Stimulated activated naive CD8-positive, alpha-beta T cell treated with anti-CD3 and anti-CD28 coated beads, Interleukin-15, Interleukin-2, amounts not matched to agents 100 U/mL and 50 U/mL, for 24 hours (primary cell): ENCODE results near the gene HSFX3.
A peak's percentile ranks its signal among the peaks of the same experiment; 100 is the strongest.
"Not testable (repeated sequence)": the region's sequence is repeated elsewhere in the genome, so short reads cannot be mapped to it uniquely, and the experiment has no call there.

Experiments
- ATAC-seq: fragments of 150-1000 bp; cut with Tn5 transposase; one replicate; pipeline ENCODE4 v1.10.0; 2021
- DNase-seq: peaks from one replicate; pipeline ENCODE4 v3.0.0; 2021

Gene HSFX3, protein sequence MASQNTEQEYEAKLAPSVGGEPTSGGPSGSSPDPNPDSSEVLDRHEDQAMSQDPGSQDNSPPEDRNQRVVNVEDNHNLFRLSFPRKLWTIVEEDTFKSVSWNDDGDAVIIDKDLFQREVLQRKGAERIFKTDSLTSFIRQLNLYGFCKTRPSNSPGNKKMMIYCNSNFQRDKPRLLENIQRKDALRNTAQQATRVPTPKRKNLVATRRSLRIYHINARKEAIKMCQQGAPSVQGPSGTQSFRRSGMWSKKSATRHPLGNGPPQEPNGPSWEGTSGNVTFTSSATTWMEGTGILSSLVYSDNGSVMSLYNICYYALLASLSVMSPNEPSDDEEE

DNA sequence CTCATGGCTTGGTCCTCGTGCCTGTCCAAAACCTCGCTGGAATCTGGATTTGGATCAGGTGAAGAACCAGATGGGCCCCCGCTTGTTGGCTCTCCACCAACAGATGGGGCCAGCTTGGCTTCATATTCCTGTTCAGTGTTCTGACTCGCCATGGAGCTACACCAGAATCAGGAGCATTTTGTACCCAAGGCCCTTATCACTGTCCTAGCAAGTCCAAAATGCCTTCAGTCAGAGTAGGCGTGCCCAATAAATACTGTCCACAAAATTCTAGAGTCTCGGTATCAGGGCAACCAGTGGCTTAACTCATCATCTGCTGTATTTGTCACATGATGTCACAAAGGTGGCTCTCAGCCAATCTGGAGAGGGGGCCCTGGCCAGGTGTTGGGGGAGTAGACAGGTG lies at the start of gene HSFX3:
HSFX3 (minus strand) TSS at position 224 of the 400 bp plus-strand sequence; CDS start at position 152, 72 bp downstream.
- ATAC-seq, DNase-seq: not testable (repeated sequence)

DNA sequence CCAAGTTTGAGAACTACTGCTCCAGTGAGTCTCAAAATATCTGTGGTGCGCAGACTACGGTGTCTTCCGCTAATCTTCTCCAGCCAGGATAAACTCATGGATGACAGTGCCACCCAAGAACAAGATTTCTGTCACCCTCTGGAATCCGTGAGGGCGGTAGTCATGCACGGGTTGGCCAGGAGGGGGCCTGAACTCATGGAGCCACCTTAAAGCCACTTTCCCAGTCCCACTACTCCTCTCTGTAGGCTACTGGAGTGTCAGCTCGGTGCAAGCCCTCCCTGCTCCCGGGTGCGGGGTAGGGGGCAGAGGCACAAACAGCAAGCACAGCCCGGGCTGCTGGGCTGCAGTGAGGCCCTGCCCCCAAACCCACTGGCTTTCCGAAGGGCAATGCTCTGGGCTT lies 48.9 kb upstream of the HSFX3 start:
- DNase-seq = peak; percentile 4
- ATAC-seq = not testable (repeated sequence)

DNA sequence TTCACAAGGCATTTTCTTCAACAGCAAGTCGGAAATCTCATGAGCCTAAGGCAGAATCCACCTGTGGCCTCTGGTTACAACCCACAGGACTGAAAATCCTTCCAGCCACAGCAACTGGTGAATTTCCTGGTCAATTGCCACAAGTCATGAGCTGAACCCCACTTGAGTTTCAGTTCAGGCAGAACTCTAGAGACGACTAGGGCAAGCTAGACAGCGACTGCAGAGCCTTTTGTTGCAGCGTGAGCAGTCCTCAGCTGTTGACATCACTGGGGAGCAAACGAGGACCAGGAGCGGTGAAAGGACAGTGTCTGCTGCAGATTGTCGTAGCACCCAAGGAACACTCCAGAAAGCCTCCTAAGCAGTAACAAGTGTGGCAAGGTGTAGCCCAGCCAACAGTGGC lies 46.2 kb upstream of the HSFX3 start:
- ATAC-seq, DNase-seq: not testable (repeated sequence)

DNA sequence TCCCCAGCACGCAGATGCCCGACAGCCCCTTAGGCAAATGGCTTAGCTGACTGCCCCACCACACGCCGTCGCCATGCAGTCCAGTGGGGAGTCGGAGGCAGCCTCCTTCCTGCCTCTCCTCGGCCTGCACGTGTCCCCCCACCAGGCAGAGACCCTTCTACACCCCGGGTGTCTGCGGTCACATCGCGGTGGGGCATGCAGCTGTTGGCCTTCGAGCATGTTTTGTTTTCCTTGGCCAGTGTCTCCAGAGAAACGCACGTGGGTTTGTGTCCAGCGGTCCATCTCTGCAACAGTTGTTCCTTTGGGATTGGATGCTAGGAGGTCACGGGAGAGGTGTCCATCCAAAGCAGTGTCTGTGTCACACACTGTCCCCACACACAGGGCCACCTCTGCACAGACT lies 45.5 kb upstream of the HSFX3 start, which contains the start of gene HSFX2:
HSFX2 (minus strand) TSS at position 101 of the 400 bp plus-strand sequence. CDS start 614 bp downstream, outside the sequence.
- ATAC-seq, DNase-seq: not testable (repeated sequence)

DNA sequence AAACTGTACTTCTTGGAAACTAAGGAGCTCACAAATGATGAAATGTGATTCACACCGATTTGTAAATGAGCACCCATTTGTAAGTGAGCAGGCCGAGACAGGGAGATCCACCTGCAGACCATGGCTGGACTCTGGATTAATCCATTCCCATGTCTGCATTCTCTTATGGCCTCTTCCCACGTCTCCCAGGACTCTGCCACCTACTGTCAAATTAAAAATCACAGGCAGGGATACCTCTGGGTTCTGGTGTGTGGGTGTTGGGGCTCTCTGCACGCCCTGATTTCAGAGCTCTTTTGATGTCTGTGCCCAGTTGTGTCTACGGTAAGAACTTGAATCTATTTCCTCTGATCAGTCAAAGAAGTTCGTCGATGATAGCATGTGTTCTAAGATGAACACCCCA lies 41.3 kb upstream of the HSFX3 start:
- not testable (repeated sequence) for ATAC-seq, DNase-seq

DNA sequence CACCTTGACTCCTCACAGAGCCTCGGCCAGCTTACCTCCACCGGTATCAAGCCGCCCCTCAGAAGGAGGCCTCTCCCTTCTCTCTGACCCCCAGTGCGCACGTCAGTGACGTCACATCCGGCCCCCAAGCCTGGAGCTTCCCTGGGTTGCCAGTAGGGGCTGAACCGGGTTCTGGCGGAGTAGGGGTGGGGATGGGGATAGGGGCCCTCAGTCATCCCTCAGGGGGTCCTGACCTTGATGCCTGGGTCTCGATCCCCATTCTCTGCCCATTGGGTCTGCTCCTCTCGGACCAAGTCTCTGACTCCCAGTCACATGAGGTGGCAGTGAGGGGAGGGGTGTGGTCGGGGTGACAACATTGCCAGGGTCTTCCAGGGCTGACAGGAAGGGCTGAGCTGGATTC lies 37.6 kb upstream of the HSFX3 start, which contains the start of gene MAGEA9B:
MAGEA9B (minus strand) TSS at position 101 of the 400 bp plus-strand sequence. CDS start 4,280 bp downstream, outside the sequence.
- DNase-seq, ATAC-seq: not testable (repeated sequence)

DNA sequence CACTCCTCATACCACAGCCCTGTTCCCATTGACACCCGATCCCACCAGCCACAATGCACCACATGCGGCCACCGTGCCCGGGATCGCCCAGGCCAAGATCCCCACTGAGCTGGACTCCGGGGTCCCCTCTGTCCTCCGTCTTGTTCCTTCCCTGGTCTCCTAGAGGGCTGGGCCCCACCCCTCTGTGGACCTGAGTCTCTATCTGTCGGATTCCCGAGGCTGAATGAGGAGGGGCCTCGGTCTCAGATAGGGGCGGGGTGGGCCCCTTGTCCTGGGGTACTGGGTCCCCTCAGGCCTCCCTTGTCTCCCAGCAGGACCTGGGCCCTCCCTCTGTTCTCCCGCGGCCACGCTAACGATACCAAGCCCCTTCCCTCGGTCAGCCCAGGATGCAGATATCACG lies 35.9 kb upstream of the HSFX3 start:
- not testable (repeated sequence) for ATAC-seq, DNase-seq

DNA sequence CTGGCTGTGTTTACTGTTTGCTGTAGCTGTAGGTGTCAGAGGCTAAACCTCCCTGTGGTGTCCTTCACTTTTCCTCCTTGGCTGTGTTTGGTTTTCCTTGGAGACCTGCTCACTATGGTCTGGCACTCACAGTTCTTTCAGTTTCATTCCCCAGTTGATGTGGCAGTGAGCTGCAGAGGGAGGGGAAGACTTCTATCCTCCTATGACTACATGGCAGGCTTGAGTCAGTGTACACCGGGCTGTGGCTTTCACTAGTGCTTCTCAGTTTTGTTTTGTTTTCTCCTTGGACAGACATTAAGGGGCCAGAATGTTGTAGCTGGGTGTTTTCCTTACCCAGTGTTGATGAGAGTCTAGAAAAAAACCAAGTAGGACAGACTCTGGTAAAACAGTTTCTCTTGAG lies 23.7 kb upstream of the HSFX3 start:
- peak; percentile 99 for ATAC-seq
- DNase-seq = not testable (repeated sequence)

DNA sequence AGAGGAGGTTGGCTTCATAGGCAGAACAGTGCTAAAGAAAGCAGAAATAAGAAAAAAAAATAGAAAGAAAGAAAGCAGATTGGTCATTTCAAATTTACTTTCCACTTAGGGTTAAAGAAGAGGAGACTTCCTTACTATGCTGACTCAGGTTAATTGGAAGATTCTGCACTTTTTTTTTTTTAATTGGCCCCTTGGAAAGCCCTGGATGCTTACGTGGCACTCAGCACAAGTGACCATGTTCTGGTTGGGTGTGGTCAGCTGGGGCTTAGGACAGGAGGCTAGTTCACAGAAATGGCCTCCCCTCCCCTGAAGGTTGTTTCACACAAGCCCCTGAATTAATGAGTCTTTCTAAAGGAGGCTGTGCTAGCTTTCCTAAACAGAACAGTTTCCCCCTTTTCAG lies 23.0 kb upstream of the HSFX3 start:
- ATAC-seq (no peak), DNase-seq (no peak)

DNA sequence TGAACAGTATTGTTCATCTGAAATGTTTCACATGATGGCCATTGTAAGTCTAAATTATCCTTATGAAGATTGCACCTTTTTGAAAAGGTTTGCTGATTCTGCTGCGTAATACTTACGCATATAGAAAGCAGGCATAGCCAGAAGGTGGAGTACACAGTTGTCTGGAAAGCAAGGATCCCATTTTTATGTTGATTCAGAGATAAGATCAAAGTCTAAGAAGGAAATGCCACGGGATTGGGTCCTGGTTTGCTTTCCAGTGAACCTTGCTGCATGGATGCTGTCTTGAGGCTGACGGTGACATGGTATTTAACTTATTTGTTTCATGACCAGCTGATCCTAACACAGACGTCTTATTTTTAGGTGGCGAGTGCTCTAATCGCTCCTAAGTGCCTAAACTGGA lies 22.0 kb upstream of the HSFX3 start:
- ATAC-seq (no peak), DNase-seq (no peak)

DNA sequence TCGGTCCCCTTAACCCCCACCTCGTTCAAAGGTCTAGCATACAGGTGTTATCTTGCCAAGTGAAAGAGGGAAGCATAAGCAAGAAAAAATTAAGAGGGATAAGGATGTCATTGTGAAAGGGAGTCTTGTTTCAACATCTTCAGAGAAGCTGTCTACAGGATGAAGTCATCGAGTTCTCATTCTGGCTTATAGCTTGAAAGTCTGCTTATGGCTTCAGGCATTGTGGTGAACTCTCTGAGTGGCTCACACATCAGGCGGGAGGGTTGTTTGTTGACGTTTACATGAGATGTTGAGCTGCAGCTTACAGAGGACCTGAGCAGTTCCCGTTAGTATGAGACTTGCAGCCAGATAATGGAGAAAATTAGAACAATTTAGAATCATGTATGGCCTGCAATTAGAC lies 20.9 kb upstream of the HSFX3 start:
- ATAC-seq (no peak), DNase-seq (no peak)

DNA sequence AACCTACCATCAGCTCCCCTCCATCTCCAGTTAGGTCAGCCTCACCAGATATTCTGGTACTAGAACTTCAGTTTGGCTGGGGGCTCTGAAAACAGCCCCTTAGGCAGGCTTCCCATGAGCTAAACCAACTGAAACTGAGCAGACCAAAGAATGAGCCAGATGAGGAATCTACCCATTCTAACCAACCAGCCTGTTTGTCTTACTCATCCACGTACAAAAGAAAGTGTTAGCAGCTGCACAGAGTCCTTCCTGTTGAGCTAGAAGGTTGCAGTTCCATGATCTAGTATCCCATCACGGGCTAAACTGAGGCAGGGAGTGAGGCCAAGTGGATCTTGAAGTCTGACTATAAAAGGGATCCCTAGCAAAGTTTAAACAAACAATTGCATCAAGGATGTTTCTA lies 20.0 kb upstream of the HSFX3 start:
- no peak for ATAC-seq
- no peak for DNase-seq

DNA sequence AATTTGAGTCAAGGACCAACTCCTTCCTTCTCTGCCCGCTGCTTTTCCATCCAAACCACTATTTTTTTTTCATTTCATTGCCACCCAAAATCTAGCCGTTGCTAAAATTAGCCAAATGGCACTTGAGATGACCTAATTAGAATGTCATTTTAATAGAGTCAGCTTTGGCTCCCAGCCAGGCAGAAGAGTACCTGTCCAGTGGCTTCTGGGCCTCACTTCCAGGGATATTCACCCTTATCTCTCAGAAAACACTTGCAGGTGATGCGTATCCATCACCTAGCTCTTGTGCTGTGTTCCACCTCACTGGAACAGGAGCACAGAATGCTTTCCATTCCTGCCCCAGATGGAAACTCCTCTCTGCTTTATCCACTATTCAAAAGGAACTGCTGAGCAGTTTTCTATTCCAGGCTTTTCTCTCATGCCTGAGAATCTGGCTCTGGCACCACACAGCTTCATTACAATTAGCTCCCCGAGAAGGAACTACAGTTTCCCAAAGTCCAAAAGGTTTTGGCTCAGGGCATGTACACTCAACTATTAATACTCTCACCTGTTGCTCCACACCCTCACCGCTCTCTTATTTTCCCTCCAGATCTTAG lies 19.1 kb upstream of the HSFX3 start:
- DNase-seq (no peak), ATAC-seq (no peak)

DNA sequence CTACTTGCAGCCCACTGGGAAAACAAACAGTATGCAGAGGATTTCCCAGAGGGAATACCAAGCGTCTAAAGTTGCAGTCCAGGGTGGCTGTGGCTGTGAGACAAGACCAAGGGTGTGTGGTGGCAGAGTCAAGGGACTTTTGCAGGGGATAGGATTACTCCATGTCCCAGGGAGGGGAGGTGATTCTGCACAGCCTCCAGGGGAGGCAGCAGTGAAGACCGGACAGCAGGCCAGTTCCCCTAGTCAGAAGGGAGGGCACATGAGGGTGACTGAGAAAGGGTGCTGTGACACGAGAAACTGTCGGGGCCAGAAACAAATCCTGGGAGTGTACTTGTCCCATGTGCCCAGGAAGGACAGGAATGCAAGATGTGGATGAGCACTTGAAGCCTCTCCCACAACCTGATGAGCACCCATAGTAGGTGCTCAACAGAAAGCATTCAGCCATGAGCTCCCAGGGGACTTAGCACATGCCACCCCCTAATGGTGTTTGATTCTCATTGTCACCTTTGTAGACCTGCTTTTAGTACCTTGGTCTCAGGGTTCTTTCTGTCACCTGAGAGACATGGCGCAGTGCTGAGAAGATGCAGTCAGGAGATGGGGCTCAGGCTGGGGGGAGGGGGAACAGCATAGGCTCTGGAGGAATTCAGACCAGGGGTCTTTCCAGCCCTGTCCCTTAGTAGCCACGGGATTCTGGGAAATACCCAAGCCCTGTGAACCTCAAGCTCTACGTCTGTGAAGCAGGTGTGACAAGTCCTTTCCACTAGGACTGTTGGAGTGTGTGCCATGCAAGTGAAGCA lies 18.1 kb upstream of the HSFX3 start:
- DNase-seq (no peak), ATAC-seq (no peak)

DNA sequence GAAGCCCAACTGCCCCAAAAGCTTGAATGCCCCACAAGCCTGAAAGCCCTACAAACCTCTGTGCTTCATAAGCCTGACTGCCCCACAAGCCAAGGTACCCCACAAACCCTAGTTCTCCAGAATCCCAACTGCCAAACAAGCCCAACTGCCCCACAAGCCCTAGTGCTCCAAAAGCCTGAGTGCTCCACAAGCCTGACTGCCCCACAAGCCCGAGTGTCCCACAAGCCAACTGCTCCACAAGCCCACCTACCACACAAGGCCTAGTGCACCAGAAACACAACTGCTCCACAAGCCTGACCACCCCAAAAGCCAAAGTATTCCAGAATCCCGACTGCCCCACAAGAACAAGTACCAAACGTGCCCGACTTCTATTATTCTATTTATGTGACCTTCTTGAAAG lies 13.6 kb upstream of the HSFX3 start:
- ATAC-seq = no peak
- DNase-seq = no peak

DNA sequence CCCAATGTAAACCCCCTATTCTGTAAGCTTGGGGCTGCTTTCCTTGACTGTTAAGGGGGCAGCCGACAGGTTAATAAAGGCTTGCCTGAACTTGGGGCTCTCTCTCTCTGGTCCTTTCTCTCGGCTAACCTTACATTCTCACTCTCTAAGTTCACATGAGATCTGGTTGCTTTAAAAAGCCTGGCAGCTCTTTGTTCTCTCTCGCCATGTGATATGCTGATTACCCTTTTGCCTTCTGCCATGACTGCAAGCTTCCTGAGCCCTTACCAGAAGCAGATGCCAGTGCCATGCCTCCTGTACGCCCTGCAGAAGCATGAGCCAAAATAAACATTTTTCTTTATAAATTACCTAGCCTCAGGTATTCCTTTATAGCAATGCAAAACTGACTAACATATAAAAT lies 5.5 kb upstream of the HSFX3 start:
- not testable (repeated sequence) for DNase-seq, ATAC-seq

DNA sequence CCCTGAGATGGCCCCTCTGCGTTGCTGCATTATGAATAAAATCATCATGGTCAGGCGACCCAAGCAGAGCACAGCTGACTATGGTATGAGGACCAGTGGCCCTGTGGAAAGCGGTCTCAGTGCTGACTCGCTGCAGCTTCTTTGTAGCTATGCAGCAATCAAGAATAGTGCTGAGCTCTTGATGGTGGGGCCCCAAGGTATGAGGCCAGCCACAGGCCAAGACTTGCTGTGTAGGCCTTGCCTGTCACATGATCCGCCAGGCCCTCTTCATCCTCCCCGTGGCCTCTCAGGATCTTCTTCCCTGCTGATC lies 2.2 kb upstream of the HSFX3 start:
- not testable (repeated sequence) for DNase-seq
- ATAC-seq = peak; percentile 55

DNA sequence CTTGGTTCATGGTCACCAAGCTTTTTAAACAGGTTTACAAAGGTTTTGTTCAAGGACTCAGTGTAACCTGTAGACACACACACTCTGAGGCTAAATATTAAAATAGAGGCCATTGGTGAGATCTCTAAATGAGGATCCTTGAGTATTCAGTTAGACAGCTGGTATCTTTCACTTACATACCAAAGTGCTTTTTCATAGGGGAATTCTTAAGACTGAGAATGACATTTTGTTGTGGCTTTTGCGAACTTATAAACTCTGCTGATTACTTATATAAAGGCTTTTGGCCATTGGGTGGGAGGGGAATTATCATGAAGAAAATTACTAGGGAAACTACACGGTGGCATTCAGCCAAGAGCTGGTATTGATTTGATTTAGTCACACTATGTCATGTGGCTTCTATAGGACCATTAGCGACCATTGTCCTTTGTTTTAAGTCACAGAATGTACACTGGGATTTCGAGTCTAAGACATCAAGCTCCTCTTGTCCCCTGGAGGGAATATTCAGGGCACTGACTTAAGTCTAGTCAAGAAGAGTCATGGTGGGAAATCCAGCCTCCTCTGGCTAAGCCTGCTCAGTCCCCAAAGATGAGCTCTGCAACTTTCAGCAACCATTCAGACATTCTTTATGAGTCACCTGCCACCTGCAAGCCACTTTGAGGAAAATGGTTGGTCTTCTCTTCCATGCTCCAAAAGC lies 1.7 kb upstream of the HSFX3 start:
- peak; percentile 70 for ATAC-seq
- not testable (repeated sequence) for DNase-seq

DNA sequence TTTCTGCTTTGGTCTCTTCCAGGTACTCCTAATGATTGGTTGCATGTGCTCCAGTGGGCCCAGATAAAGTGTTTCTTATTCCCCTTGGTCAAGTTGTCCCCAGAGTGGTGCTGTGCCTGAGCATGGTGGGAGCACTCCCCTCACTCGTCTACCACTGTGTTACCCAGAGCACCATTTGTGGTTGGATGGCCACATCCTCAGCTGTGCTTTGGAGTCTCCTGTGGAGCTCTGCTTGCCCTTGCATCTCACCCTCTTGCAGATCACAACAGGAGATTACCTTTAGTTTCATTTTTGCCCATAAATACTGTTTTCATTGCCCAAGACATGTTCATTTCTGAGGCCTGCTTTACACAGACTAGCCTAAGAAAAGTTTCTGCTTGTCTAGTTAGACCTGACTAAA lies 730 bp upstream of the HSFX3 start:
- DNase-seq = not testable (repeated sequence)
- peak; percentile 12 for ATAC-seq

DNA sequence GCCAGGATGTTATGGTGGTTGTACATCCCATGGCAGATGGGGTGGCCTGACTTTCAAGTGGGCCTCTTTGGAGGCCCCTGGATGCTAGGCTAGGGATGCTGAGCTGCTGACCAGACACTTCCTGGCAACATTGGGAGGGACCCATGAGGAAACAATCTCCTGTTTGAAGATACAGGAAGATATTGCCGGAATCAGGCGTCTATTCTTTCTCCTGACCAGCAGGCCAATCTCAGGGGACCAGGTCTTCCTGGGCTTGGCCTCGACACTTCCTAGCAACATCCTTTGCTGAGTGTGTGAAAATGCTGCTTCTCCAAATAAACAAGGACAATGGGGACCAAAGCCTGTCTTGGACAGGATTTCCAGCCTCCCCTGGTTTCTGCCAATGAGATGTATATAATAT lies 1.9 kb downstream of the HSFX3 start:
- ATAC-seq, DNase-seq: not testable (repeated sequence)

DNA sequence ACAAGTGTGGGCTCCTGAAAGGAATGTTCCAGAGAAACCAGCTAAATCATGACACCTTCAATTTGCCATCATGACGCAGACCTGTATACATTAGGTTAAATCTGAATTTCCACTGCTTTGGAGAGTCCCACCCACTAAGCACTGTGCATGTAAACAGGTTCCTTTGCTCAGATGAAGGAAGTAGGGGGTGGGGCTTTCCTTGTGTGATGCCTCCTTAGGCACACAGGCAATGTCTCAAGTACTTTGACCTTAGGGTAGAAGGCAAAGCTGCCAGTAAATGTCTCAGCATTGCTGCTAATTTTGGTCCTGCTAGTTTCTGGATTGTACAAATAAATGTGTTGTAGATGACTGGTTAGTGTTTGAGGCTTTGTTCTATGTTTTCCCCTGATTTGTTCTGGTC lies 2.8 kb downstream of the HSFX3 start:
- ATAC-seq = not testable (repeated sequence)

More for the DNA sequence above, 2.8 kb downstream of the HSFX3 start:
- DNase-seq = not testable (repeated sequence)
